HG03442 (cell line): Measurements from ENCODE around the gene COBLL1.

Experiments used
- ATAC-seq: cut with Tn5 transposase; IDR thresholded peaks from one replicate; pipeline ENCODE4 v1.9.1; 2021; ENCODE audit warnings: mild to moderate bottlenecking, moderate library complexity; ENCODE audit not compliant: unreplicated experiment

Gene COBLL1

GRCh38 chr2:164823126-164823525, 18.5 kb downstream of the COBLL1 start:
- no peak for ATAC-seq

GRCh38 chr2:164821338-164821737, 20.3 kb downstream of the COBLL1 start:
- no peak for ATAC-seq

- ATAC-seq, result no peak
Measured at GRCh38 chr2:164818149-164819136, 23.2 kb downstream of the COBLL1 start.

- no peak for ATAC-seq
Measured at GRCh38 chr2:164816900-164817299, 24.7 kb downstream of the COBLL1 start.

GRCh38 chr2:164816046-164816445, 25.6 kb downstream of the COBLL1 start:
- no peak for ATAC-seq

- ATAC-seq, result no peak
Measured at GRCh38 chr2:164815071-164815793, 26.4 kb downstream of the COBLL1 start.

GRCh38 chr2:164813535-164813934, 28.1 kb downstream of the COBLL1 start:
- ATAC-seq, result no peak

- ATAC-seq, result no peak
Measured at GRCh38 chr2:164812378-164812777, 29.2 kb downstream of the COBLL1 start.

- ATAC-seq, result no peak
Measured at GRCh38 chr2:164811819-164812218, 29.8 kb downstream of the COBLL1 start.

- no peak for ATAC-seq
Measured at GRCh38 chr2:164810843-164811242, 30.8 kb downstream of the COBLL1 start.

- ATAC-seq, result no peak
Measured at GRCh38 chr2:164808776-164809175, 32.8 kb downstream of the COBLL1 start.

- no peak for ATAC-seq
Measured at GRCh38 chr2:164803776-164804466, 37.7 kb downstream of the COBLL1 start.

GRCh38 chr2:164802095-164802707, 39.4 kb downstream of the COBLL1 start:
- ATAC-seq, result no peak

GRCh38 chr2:164800572-164800971, 41.1 kb downstream of the COBLL1 start:
- no peak for ATAC-seq

GRCh38 chr2:164797627-164798026, 44.0 kb downstream of the COBLL1 start:
- ATAC-seq, result no peak

GRCh38 chr2:164796999-164797398, 44.6 kb downstream of the COBLL1 start:
- no peak for ATAC-seq

- no peak for ATAC-seq
Measured at GRCh38 chr2:164794432-164795231, 47.0 kb downstream of the COBLL1 start.

GRCh38 chr2:164794016-164794415, 47.6 kb downstream of the COBLL1 start:
- no peak for ATAC-seq

- ATAC-seq, result no peak
Measured at GRCh38 chr2:164793529-164793928, 48.1 kb downstream of the COBLL1 start.
